Measurements from ENCODE around the gene LITAF. TPM values are rescaled to one million over a fixed set of nuclear protein-coding genes. Genes with fewer than 3 reads are reported as not detected.
"Not testable (repeated sequence)": the region's sequence is repeated elsewhere in the genome, so short reads cannot be mapped to it uniquely, and the experiment has no call there.

The LITAF gene
- total and polyA plus RNA-seq, 2 experiments from 2014 or later, result 83.2 to 150 TPM

DNA sequence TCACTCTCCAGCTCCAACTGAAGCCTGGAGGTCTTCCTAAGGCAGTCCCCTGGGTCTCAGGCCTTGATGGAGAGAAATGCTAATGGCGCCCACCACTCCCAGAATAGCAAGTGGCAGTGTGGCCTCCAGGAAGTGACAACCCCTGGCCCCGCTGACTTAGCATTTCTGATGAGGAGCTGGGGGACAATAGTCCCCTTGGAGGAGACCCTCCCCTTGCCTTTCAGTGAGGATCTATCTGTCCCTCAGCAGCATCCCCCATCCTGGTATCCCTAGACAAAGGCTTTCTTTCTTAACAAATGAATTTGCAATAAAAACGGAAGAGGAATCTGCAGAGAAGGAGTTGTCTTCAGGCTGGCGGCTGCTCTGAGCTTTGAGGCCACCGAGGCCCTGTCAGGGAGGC is 68.8 kb downstream of the LITAF start:
- Histone ChIP-seq H3K4me3 (no peak overlapping the region), H3K9me2 (ENCODE audit: insufficient read depth) (no peaks in the 10 kb centered on the region), H3K36me3 (ENCODE audit: low read depth) (no peaks in the 10 kb centered on the region), H4K20me1 (ENCODE audit: insufficient read depth) (no peaks in the 10 kb centered on the region), H3K4me1 (ENCODE audit: insufficient read depth) (no peaks in the 10 kb centered on the region), H3F3A (ENCODE audit: insufficient read depth) (no peaks in the 10 kb centered on the region), H3K79me2 (ENCODE audit: insufficient read depth) (no peaks in the 10 kb centered on the region), H3K27ac (no peak overlapping the region), H2AFZ (no peak overlapping the region), H3K4me2 (ENCODE audit: unreplicated experiment) (no peak overlapping the region), H3K9me3 (ENCODE audit: low read depth) (no peaks in the 10 kb centered on the region), H3K27me3 (replicated peaks; ENCODE audit: insufficient read depth) (no peaks in the 10 kb centered on the region; the same call in 1 of the 2 replicates), H3K9ac (no peak overlapping the region)
- no peak for DNase-seq
- no peak for TF ChIP-seq EZH2phosphoT487 (IDR thresholded peaks at IDR 0.05; ENCODE audit: insufficient read depth, low read depth)
- no peak for TF ChIP-seq EZH2 (IDR thresholded peaks at IDR 0.05; ENCODE audit: insufficient read depth, poor library complexity, severe bottlenecking)
- in situ Hi-C loops (cut with MboI), result no loop called here
- WGBS, 2 experiments (ENCODE audit: low coverage in 1 of 2, low lambda C conversion rate in 2 of 2, missing lambda C conversion rate in 2 of 2), result 75 to 81% methylated on average over 5 of the region's 5 CpGs

DNA sequence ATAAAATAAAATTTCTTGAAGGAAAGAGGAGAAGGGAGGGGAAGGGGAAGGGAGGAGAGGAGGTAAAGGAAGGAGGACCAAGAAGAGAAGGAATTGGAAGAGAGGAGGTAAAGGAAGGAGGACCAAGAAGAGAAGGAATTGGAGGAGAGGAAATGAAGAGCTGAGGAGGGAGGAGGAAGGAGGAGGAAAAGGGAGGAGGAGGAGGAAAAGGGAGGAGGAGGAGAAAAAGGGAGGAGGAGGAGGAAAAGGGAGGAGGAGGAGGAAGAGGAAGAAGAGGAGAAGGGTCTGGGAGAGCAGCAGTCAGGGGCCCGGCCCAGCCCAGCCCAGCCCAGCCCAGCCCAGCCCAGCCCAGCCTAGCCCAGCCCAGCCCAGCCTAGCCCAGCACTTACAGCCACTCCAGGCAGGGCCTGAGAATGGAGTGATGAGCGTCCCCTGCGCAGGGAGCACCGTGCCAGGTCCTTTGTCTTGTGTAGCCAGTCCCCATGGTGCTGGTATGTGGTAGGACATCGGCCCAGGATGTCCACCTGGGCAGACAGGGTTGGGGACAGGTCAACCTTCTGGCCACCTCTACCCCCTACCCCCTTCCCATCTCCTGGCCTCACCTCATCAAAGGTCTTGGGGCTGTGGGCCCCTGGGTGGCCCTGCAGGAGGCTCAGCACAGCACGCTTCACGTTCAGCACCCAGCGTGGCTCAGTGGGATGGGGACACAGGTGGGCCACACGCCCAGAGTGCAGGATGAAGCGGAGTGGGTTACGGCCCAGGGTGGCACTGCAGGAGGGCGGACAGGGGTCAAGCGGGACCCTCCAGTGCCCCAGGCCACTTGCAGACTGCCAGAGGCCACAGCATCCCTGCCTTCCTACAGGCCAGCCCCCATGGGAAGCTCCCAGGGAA is 70.9 kb downstream of the LITAF start:
- H3K9me3 ChIP-seq (ENCODE audit: low read depth), result no peaks in the 10 kb centered on the region
- no peaks in the 10 kb centered on the region for H3K36me3 ChIP-seq (ENCODE audit: low read depth)
- no peak overlapping the region for H3K9ac ChIP-seq
- H3K27ac ChIP-seq, result no peak overlapping the region
- no peak overlapping the region for H3K4me2 ChIP-seq (ENCODE audit: unreplicated experiment)
- 77 to 81% methylated on average over 10 to 11 of the region's 13 CpGs for WGBS, 2 experiments (ENCODE audit: low coverage in 1 of 2, low lambda C conversion rate in 2 of 2, missing lambda C conversion rate in 2 of 2)
- in situ Hi-C loops (cut with MboI), result no loop called here
- no peaks in the 10 kb centered on the region for H4K20me1 ChIP-seq (ENCODE audit: insufficient read depth)
- no peaks in the 10 kb centered on the region for H3F3A ChIP-seq (ENCODE audit: insufficient read depth)
- no peak for DNase-seq
- H3K4me1 ChIP-seq (ENCODE audit: insufficient read depth), result no peaks in the 10 kb centered on the region
- no peak overlapping the region for H3K4me3 ChIP-seq
- H3K9me2 ChIP-seq (ENCODE audit: insufficient read depth), result no peaks in the 10 kb centered on the region
- no peaks in the 10 kb centered on the region for H3K79me2 ChIP-seq (ENCODE audit: insufficient read depth)
- no peak overlapping the region for H2AFZ ChIP-seq
- H3K27me3 ChIP-seq (replicated peaks; ENCODE audit: insufficient read depth), result no peaks in the 10 kb centered on the region; the same call in 1 of the 2 replicates
- TF ChIP-seq EZH2 (IDR thresholded peaks at IDR 0.05; ENCODE audit: insufficient read depth, poor library complexity, severe bottlenecking) (no peak), EZH2phosphoT487 (IDR thresholded peaks at IDR 0.05; ENCODE audit: insufficient read depth, low read depth) (no peak)

DNA sequence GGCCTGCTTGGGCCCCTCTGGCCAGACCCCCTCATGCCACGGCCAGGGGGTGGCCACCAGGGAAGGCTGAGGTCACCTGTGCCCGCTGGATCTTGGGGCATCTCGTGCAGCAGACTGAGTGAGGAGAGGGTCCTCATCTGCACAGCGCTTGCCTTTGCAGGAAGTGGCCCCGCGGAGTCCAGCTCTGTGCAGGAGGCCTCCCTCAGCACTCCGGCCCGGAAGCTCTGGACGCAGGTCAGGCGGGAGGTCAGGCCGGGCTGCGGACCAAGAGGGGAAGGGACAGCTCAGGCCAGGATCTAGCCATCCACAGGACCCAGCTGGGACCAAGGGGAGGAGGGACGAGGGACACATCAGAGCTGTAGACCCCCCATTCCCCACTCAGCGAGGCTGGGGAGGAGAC is 72.4 kb downstream of the LITAF start:
- no peaks in the 10 kb centered on the region for H4K20me1 ChIP-seq (ENCODE audit: insufficient read depth)
- no peaks in the 10 kb centered on the region for H3K36me3 ChIP-seq (ENCODE audit: low read depth)
- 82 to 85% methylated on average over 14 of the region's 14 CpGs for WGBS, 2 experiments (ENCODE audit: low coverage in 1 of 2, low lambda C conversion rate in 2 of 2, missing lambda C conversion rate in 2 of 2)
- no peak overlapping the region for H3K27ac ChIP-seq
- no peak for DNase-seq
- TF ChIP-seq EZH2phosphoT487 (IDR thresholded peaks at IDR 0.05; ENCODE audit: insufficient read depth, low read depth) (no peak), EZH2 (IDR thresholded peaks at IDR 0.05; ENCODE audit: insufficient read depth, poor library complexity, severe bottlenecking) (no peak)
- no peaks in the 10 kb centered on the region for H3F3A ChIP-seq (ENCODE audit: insufficient read depth)
- H3K9ac ChIP-seq, result no peak overlapping the region
- no peaks in the 10 kb centered on the region for H3K9me2 ChIP-seq (ENCODE audit: insufficient read depth)
- H3K27me3 ChIP-seq (replicated peaks; ENCODE audit: insufficient read depth), result no peaks in the 10 kb centered on the region; the same call in 1 of the 2 replicates
- no peak overlapping the region for H3K4me2 ChIP-seq (ENCODE audit: unreplicated experiment)
- H3K9me3 ChIP-seq (ENCODE audit: low read depth), result no peaks in the 10 kb centered on the region
- no peak overlapping the region for H3K4me3 ChIP-seq
- H2AFZ ChIP-seq, result no peak overlapping the region
- H3K79me2 ChIP-seq (ENCODE audit: insufficient read depth), result no peaks in the 10 kb centered on the region
- no peaks in the 10 kb centered on the region for H3K4me1 ChIP-seq (ENCODE audit: insufficient read depth)
- in situ Hi-C loops (cut with MboI), result no loop called here

DNA sequence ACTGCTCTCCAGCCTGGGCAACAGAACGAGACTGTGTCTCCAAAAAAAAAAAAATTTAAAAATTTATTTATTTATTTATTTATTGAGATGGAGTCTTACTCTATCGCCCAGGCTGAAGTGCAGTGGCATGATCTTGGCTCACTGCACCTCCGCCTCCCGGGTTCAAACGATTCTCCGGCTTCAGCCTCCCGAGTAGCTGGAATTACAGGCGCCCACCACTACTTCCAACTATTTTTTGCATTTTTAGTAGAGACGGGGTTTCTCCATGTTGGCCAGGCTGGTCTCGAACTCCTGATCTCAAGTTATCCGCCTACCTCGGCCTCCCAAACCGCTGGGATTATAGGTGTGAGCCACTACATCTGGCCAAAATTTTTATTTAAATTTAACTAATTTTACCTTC is 73.4 kb downstream of the LITAF start:
- 87 to 91% methylated on average over 13 of the region's 13 CpGs for WGBS, 2 experiments (ENCODE audit: low coverage in 1 of 2, low lambda C conversion rate in 2 of 2, missing lambda C conversion rate in 2 of 2)

More for the DNA sequence above, 73.4 kb downstream of the LITAF start:
- H3K4me1 ChIP-seq (ENCODE audit: insufficient read depth); in situ Hi-C loops (cut with MboI); H3K9me3 ChIP-seq (ENCODE audit: low read depth); H3K27me3 ChIP-seq (replicated peaks; ENCODE audit: insufficient read depth); H3K36me3 ChIP-seq (ENCODE audit: low read depth); H2AFZ ChIP-seq; H3K9ac ChIP-seq; H3K4me3 ChIP-seq; H3K4me2 ChIP-seq (ENCODE audit: unreplicated experiment); DNase-seq; H3K27ac ChIP-seq; H3K79me2 ChIP-seq (ENCODE audit: insufficient read depth); H3F3A ChIP-seq (ENCODE audit: insufficient read depth); H4K20me1 ChIP-seq (ENCODE audit: insufficient read depth); H3K9me2 ChIP-seq (ENCODE audit: insufficient read depth): not testable (repeated sequence)
